ENCODE data around the gene NMUR1.

- TF ChIP-seq CTCF (IDR thresholded peaks at IDR 0.05): no peak
- no peak for TF ChIP-seq POLR2A (IDR thresholded peaks at IDR 0.05)
- no peak for TF ChIP-seq POLR2AphosphoS5 (IDR thresholded peaks at IDR 0.05)
Observed at GRCh38 chr2:231547315-231548110, 17.3 kb upstream of the NMUR1 start.
